SK-MEL-5 (cell line): Measurements from ENCODE around the gene FOXF1. TPM values are rescaled to one million over a fixed set of nuclear protein-coding genes. Genes with fewer than 3 reads are reported as not detected.

Experiments
- DNase-seq: peaks from one replicate; pipeline ENCODE4 v3.0.0-alpha.2; 2016; ENCODE audit warnings: low read depth, low spot score
- in situ Hi-C: cut with HindIII; loops from 2 replicates; pipeline ENCODE4 v1.10.0; 2016; ENCODE audit warnings: low sequenced_read_pairs, high pct_unique_total_duplicates, low pct_unique_long_range_greater_than_20kb
- total RNA-seq: library from RNA; depleted of rRNA; stranded (reverse); fragments of >200 nt; shearing (Covaris generic); gene quantifications from 2 replicates; pipeline ENCODE4 v1.2.3, GENCODE V29; 2014

Gene FOXF1
- total RNA-seq, 1 experiment from 2014 or later, result 0.03 TPM

DNA sequence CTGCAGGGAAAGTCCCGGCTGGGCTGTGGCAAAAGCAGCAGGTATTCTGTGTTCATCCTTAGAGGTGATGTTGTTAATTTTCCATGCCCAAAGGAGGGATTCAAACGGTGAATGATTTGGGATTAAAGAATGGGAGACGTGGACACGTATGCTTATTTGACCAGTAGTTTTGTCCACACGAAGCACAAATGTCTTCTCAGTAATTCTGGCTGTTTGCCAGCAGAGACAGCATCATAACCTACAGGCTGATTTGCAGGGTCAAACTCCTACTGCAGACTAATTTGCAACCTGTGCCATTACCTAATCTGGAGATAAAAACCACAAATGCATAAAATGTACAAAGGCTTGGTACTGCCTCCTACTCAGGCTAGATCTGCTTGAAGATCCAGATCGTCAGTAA lies 30.6 kb downstream of the FOXF1 start:
- no peak for DNase-seq
- in situ Hi-C loops, result no loop called here

DNA sequence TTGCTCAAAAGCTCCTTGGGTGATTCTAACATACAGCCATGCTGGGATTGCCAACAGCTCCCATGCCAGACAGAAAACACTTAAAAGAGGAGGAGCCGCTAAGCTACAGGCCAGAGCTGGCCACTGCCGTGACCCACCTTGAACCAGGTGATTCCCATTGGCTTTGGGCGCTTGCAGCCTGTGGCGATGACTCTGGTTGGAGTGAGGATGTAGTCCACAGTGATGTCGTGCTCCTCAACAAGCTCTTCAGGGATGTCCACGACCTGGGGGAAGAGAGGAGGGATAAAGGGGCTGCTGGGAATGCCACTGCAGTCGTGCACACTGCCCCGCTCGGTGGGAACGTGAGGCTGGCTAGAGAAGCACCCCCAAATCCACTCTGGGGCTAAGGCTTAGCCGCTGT lies 31.2 kb downstream of the FOXF1 start:
- no peak for DNase-seq
- in situ Hi-C loops, result no loop called here

DNA sequence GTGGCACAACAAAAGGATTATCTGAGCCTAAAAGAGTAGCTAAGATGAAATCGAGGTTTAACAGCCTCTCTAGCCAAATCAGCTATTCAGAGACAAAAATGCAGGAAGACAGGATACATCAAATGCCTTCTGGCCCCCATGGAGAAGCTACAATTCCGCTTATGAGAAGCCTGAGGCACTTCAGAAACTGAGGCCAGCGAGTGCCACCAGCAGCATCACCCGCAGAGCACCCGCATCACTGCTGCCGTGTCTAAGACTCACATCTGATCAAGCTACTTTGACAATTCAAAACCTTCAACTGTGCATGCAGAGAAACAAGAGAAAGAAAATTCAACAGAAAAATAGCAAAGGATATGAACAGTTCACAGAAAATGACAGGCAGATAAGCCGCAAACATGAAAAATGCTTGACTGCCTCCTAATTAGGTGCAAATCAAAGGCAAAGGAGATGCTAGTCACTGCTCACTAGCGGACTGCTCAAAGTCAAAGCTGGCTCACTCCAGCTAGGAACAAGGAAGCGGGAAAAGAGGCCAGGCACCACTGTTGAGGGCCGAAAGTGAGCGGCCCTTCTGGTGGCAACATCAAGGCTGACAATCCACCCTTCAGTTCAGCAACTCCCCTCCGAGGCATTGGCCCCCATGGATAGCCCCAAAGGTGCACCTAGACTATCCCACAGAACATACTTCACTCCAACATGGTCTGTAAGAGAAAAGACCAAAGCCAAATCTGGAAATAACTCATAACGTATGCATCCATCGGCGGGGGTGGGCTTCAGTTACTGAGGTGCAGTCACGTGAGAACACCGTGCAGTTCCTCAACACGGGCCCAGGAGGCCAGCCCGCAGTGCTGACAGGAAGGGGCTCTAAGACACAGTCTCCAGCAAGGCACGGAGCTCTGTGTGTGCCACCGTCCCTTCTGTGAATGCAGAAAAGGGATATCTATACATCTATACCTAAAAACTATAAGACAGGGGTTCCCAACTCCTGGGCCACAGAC lies 32.7 kb downstream of the FOXF1 start:
- in situ Hi-C loops, result no loop called here
- no peak for DNase-seq

DNA sequence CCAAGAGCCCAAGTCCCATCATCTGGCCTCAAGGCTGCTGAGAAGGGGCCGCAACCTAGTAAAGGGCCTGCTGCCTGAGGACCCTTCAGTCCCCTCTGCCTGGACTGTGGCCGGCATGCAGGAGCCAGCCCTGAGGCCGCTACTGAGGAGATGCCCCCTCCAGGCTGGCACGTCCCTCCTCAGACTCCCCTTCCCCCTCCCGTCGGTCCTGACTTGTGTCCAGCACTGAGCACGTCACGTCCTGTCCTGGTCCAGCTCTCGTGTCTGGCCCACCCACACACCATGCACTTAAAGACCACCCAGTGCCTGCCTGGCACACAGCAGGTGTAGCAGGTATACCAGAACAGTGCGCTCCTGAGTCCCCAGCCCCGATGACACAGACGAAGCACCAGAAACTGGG lies 35.2 kb downstream of the FOXF1 start:
- DNase-seq, result no peak
- in situ Hi-C loops, result no loop called here

DNA sequence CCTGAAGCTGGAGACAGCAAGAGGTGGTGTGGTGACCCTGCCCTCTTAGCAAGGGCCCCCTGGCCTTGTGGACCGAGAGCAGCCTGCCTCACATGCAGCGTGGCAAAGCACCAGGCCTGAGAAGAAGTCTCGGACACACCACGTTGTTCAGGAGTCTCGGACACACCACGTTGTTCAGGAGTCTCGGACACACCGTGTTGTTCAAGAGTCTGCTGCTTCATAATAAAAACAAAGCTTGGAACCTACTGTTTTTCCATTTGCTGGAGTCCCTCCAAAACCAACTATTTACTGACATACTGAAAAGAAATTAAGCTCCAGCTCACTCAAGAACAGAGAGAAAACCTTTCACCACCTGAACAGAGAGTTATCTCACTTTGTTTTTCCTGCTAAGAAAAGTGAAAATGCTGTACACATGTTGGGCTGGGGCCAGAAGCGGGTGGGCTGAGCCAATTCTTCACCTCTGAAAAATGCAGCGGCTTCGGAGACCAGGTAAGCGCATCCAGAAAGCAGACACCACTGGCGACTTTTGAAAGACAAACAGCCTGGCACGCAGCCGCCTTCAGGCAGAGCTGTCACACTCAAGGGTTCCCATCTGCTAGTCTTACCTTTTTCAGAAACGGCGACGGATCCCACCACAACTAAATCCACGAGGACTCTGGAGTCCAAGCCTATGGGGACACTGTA lies 35.8 kb downstream of the FOXF1 start:
- in situ Hi-C loops, result no loop called here

DNA sequence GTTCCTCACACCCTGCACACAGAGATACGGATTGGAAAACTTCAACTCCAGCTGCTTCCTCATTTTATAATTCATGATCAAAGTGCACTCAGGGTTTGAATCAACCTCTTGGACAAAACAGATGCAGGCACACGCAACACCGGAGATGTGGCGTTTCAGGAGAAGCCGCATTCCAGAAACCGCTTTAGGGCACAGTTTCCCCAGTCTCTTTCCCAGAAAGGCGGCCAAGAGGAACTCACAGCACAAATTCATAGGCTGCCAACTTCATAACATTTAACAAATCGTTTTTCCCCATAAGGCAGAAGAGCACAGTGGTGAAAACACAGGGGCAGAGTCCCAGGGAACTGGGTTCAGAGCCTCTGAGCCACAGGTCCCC lies 36.3 kb downstream of the FOXF1 start:
- DNase-seq, result no peak
- in situ Hi-C loops, result no loop called here

More for the DNA sequence above, 35.8 kb downstream of the FOXF1 start:
- DNase-seq, result no peak

DNA sequence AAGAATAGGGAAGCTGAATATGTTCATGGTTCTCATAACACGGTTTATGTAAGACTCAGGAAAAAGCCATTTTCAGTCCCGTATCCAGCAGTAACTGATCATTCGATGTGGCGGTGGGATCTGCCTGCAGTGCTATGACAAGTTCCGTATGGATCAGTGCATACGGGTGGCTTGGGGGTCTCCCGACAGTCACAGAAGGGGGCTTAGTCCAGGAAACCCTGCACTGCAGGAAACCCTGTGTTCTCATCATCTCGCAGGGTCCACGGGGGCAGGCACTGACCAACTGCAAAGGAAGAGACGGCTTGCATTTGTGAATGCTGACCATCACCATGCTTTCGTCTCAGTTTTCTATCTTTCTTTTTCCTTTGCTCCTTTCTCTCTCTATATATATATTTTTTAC lies 37.0 kb downstream of the FOXF1 start:
- DNase-seq, result no peak
- in situ Hi-C loops, result no loop called here

DNA sequence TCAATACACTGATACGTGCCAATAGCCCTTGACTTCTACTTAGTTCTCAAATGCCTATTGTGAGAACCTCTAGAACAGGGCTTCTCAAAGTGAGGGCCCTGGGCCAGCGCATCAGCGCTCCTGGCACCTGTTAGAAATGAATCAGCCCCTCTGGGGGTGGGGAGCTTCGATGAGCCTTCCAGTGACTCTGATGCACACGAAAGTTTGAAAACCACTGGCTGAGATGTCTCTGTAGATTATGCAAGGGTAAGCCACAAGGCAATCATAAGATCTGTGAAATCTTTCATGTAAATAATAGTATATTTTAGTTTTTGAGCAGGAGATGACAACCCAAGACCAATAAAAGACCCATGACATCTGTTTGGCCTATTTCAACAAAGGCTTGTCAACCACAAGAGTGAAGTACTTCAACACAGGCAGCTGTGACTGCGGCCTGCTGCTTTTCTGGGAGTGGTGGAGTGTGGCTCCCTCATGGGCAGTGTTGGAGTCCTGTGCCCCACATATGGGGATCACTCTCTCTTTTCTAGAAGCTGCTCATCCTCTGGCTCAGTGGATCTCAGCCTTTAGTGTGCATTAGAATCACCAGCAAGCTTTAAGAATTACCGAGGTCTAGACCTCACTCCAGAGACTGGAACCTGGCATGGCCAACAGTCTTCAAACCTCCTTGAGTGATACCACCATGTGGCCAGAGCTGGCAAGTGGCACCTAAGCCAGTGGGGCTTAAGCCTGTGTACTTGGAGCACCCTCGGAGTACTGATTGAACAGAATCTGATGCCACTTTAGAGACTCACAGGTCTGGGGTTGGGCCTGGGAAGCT lies 39.0 kb downstream of the FOXF1 start:
- DNase-seq, result peak; percentile 20
- in situ Hi-C loops, result no loop called here

DNA sequence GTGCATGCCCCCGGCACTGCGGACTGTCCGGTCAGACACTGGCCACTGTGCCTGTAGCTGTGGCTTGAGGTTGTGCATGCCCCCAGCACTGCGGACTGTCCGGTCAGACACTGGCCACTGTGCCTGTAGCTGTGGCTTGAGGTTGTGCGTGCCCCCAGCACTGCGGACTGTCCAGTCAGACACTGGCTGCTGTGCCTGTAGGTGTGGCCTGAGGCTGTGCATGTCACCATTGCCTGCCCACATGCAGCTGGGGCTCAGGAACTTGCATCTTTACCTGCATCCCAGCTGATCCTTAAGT lies 39.5 kb downstream of the FOXF1 start:
- in situ Hi-C loops, result no loop called here

DNA sequence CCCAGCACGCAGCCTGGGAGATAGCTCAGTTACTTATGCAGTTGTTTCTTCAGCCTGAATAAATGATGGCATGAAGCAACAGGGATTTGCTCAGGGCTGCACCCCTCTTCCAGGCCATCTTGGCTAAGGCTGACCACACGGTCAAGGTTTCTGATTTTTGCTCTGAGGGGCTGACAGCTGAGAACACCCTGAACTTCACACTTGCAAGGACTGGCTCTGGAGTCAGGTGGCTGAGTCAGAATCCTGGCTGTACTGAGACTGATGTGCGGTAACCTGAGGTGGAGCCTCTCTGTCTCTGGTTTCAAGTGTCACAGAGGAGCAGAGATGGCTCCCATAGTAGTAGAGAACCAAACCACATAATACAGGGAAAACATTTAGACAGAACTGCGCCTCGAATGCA lies 40.0 kb downstream of the FOXF1 start:
- DNase-seq, result no peak
- in situ Hi-C loops, result no loop called here

More for the DNA sequence above, 39.5 kb downstream of the FOXF1 start:
- no peak for DNase-seq

DNA sequence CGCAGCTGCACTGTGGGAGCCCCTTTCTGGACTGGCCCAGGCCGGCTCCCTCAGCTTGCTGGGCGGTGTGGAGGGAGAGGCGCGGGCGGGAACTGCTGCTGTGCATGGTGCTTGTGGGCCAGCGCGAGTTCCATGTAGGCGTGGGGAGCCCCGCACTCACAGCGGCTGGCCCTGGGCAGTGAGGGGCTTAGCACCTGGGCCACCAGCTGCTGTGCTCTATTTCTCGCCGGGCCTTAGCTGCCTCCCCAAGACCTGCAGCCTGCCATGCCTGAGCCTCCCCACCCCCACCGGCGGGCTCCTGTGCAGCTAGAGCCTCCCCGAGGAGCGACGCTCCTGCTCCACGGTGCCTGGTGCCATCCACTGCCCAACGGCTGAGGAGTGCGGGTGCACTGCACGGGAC lies 43.0 kb downstream of the FOXF1 start:
- no peak for DNase-seq
- in situ Hi-C loops, result no loop called here

DNA sequence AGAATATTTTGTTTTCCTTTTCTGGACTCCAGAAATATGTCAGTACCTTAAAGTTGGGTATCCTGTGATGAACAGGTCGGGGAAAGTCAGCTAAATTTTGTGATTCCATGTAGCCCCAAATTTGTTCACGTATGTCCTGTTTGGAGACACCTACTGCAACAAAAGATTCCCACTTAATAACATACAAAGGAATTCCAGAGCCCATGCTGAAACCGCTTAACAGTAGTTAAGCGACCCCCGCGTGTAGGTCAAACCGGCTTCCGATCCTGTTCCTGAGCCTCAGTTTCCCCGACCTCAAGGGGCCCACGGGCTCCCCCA lies 44.2 kb downstream of the FOXF1 start:
- in situ Hi-C loops, result no loop called here
- no peak for DNase-seq

DNA sequence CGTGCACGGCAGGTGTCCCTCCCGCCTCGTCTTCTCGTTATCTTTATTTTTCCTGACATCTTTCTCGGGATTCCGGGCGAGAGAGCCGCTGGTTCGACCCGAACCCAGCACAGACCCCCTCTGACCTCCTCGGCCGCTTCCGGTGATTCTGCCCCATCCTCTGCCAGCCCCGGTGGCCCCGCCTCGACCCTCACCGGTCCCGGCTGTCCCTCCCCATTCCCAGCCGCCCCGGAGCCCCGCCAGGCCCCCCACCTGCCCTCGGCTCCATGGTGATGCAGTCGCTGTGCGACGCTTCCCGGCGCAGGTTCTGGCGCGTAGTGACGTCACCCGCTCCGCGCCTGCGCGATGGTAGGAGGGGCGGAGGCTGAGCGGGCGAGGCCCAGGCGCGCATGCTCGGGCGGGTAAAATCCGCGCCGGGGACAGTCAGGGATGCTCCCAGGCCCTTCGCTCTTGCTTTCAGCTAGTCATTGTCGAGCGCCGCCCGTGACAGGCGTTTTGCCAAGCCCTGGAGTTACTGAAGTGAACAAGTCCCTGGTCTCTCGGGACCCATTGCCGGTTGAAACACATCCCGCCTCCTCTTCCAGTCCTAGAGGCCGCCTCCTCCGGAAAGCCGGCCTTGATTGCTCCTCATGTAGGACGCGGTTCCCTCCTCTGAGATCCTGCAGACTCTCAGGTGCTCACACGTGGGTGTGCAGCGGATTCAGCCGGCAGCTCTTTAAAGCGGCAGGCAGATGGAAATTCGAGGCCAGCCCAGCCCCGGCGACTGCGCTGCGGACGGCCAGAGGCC lies 44.8 kb downstream of the FOXF1 start, which contains the start of gene MTHFSD:
Gene MTHFSD, minus strand, starts transcription at position 319 of the 787 bp plus-strand sequence. Its CDS starts 51 bp downstream, at position 268.
- DNase-seq, result peak; percentile 83
- in situ Hi-C loops, result no loop called here

DNA sequence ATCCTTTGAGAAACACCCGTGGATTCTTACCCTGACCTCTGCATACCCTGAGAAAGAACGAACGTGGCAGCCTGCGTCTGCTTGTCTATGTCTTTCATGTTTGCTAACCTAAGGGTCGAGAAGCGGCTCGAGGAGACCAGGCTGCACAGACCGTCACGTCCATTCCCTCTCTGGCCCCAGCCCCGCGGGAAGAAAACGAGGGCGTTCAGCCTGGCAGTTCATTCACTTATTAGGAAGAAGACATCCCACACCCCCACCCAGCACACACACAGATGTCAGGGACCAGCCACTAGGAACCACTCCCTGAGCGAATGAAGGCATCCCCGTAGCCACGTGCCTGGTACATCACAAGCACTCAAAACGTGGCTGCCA lies 45.4 kb downstream of the FOXF1 start:
- DNase-seq, result no peak
- in situ Hi-C loops, result no loop called here

DNA sequence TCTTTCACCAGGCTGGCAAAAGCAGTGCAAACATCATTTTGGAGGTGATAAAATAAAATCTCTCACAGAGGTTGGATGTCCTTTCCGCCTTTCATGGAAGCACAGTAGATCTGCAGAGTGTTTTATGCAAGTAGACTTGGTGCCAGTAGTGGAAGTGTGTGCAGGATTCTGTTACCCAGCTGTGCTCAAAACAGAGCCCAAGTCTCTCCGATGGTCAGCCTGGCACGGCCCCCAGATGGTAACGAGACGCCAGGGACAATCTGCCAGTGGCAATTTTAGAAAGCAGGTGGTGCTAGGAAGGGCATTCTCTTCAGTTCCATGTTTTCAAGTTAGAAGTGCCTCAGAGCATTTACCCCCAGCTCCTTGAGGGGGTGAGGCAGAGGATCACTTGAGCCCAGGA lies 46.2 kb downstream of the FOXF1 start:
- in situ Hi-C loops, result no loop called here

DNA sequence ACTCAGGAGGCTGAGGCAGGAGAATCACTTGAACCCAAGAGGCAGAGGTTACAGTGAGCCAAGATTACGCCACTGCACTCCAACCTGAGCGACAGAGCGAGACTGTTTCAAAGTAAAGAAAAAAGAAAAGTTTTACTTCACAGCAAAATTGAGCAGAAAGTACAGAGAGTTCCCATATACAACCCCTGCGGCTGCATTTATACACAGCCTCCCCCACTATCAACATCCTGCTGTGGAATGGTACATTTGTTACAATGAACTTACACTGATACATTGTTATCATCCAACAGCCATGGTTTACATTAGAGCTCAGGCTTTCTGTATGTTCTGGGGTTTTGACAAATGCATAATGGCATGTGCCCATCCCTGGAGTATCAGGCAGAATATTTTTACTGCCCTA lies 47.3 kb downstream of the FOXF1 start:
- DNase-seq, result no peak
- in situ Hi-C loops, result no loop called here

More for the DNA sequence above, 46.2 kb downstream of the FOXF1 start:
- no peak for DNase-seq

DNA sequence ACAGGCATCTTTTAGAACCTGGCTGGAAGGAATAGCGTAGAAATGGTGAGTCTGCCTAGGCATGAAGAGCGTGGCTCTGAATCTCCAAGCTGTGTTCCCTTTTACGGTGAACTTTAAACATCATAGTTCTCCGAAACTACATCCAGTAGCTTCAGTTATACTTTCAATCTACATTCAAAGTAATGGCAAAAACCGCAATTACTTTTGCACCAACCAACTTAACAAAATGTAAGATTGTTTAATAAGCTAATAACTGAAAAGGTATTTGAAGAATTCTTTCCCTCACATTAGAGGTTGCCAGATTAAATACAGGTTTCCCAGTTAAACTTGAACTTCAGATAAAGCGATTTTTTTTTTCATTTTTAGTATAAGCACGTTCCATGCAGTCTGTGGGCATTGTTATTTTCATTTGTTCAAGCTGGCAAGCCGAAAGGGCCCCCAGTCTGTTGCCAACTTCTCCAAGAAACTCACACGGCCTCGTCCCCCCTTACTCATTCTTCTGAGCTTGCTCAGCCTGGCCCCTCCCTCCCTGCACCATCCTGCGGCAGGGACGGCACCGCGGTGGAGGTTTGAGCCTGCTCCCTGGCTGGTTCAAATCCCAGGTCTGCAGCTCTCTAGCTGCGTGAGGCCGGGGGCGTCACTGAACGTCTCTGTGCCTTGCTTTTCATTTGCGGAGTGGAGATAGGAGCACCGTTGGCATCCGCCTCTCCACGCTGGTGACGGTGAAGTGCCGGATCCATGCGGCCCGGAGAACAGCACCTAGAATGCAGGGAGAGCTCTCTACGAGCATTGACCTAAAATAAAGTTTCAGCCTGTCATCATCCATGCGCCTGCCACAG lies 48.2 kb downstream of the FOXF1 start:
- in situ Hi-C loops, result no loop called here
- DNase-seq, result no peak
